Measurements from ENCODE around the gene PLEKHA1.

Gene PLEKHA1

GRCh38 chr10:122446668-122447423, 72.3 kb downstream of the PLEKHA1 start:
- H3K27ac ChIP-seq, result no peak overlapping the region
- TF ChIP-seq CTCF (conservative IDR thresholded peaks at IDR 0.05), result no peak

GRCh38 chr10:122448600-122448999, 74.1 kb downstream of the PLEKHA1 start:
- no peak for TF ChIP-seq CTCF (conservative IDR thresholded peaks at IDR 0.05)
- no peak overlapping the region for H3K27ac ChIP-seq

- H3K27ac ChIP-seq, result no peak overlapping the region
- TF ChIP-seq CTCF (conservative IDR thresholded peaks at IDR 0.05), result no peak
Observed at GRCh38 chr10:122449153-122449552, 74.6 kb downstream of the PLEKHA1 start.

DNA sequence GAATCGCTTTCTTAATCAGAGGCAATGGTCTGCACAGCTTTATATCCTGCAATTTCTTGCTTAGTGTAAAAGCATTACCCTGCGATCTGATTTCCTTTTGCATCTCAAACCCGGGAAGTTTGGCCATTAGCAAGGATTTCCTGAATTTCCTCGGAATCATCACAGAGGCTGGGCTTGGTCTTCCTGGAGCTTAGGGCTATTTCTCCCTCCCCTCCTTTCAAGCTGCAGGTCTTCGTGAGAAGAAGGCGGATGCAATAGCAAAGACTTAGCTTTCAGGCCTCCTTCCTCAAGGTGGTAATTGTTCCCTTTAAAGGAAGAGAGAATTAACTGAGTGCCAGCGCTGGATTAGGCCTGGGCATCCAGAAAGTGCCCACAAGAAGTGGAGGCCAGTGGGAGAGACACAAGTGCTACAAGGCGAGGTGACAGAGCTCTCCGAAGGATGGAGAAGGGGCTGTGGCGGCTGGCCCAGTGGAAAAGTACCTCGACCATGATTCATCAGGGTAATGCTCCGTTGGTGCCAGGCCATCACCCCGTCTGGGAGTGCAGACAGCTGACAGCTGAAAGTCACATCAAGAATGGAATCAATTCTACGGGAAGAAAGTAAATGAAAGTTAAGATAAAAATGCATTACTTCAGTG, 76.0 kb downstream of the PLEKHA1 start:
- no peak for TF ChIP-seq CTCF (conservative IDR thresholded peaks at IDR 0.05)
- no peak overlapping the region for H3K27ac ChIP-seq

GRCh38 chr10:122454071-122454470, 79.6 kb downstream of the PLEKHA1 start:
- no peak overlapping the region for H3K27ac ChIP-seq
- TF ChIP-seq CTCF (conservative IDR thresholded peaks at IDR 0.05), result no peak

DNA sequence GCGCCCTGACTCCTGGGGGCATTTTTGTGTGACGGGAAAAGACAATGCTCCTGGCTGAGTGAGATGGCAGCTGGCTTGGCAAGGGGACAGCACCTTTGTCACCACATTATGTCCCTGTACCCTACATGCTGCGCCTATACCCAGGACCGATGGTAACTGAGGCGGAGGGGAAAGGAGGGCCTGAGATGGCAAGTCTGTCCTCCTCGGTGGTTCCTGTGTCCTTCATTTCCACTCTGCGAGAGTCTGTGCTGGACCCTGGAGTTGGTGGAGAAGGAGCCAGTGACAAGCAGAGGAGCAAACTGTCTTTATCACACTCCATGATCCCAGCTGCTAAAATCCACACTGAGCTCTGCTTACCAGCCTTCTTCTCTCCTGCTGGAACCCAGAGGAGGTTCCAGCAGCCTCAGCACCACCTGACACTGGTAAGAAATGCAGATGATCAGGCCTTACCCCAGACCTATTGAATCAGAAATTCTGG, 80.1 kb downstream of the PLEKHA1 start, which contains the start of gene ARMS2:
Gene ARMS2 (plus strand): TSS at position 51 of the 478 bp plus-strand sequence. CDS start 75 bp downstream, at position 126.
- TF ChIP-seq CTCF (conservative IDR thresholded peaks at IDR 0.05), result no peak

DNA sequence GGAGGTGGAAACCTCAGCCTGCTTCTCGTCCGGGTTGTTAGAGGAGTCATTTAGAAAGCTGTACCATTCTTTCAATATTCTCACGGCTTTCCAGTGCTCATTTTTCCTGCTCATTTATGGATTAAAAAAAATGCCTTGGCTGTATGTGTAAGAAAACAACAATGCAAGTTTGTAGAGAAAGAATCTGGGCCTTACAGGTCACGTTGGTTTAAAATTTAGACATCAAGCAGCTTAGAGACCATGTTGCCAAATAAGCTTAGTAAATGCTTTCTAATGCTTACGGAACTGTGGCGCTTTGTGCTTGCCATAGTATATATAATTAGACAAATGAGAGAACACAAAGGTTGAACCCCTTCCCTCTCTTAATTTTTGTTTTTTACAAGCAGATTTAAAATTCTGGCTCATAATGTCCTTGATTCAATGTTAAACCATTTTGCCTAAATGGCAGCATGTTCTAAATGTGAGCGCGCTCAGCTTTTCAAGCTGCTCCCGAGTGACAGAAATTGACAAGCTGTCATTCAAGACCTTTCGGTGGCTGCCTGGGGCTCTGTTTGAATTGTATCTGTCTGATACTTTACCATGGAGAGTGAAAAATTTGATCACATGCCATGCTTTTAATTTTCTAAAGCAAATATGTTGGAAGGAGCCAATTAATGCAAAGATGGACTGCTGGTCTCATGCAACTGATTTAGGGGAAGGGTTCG, 81.0 kb downstream of the PLEKHA1 start:
- TF ChIP-seq CTCF (conservative IDR thresholded peaks at IDR 0.05), result no peak
- H3K27ac ChIP-seq, result no peak overlapping the region

More for the DNA sequence above, 80.1 kb downstream of the PLEKHA1 start, which contains the start of gene ARMS2:
- no peak within 1 kb of the TSS for H3K27ac ChIP-seq

Measured in VCaP (cell line).